HepG2 (cell line): Measurements from ENCODE around the gene MSL3B.

Experiments
- ARID4A ChIP-seq: sonication (generic); formaldehyde crosslinking; IDR thresholded peaks from 2 replicates; pipeline ENCODE4 v1.5.0; 2020; ENCODE audit warnings: mild to moderate bottlenecking, missing genetic modification reagents, borderline replicate concordance
- ARNT2 ChIP-seq: sonication (generic); formaldehyde crosslinking; IDR thresholded peaks from 2 replicates; pipeline ENCODE4 v1.8.0; 2022; ENCODE audit warnings: mild to moderate bottlenecking, low read depth, missing genetic modification reagents, moderate library complexity
- ATF7-NPFF ChIP-seq: sonication (generic); formaldehyde crosslinking; IDR thresholded peaks from 2 replicates; pipeline ENCODE4 v1.8.1; 2023; ENCODE audit warnings: mild to moderate bottlenecking, low read depth, missing genetic modification reagents, moderate library complexity
- EZH2 ChIP-seq: conservative IDR thresholded peaks from 2 replicates; pipeline ENCODE4 v1.6.1; 2012; ENCODE audit warnings: mild to moderate bottlenecking, low read depth, low read length, moderate library complexity
- FIP1L1 ChIP-seq: fragments of 200-400 bp; formaldehyde crosslinking; IDR thresholded peaks from 2 replicates; pipeline ENCODE4 v1.6.1; 2018; ENCODE audit warnings: low read depth, mild to moderate bottlenecking, low read length, moderate library complexity, borderline replicate concordance; ENCODE audit not compliant: insufficient read depth
- FOSL1 ChIP-seq: sonication (generic); formaldehyde crosslinking; IDR thresholded peaks from 2 replicates; pipeline ENCODE4 v1.9.0; 2021; ENCODE audit warnings: missing genetic modification reagents, borderline replicate concordance
- FOXC1 ChIP-seq: sonication (generic); formaldehyde crosslinking; IDR thresholded peaks from 2 replicates; pipeline ENCODE4 v1.8.0; 2022; ENCODE audit warnings: mild to moderate bottlenecking, missing genetic modification reagents, borderline replicate concordance
- KDM4B ChIP-seq: sonication (generic); formaldehyde crosslinking; IDR thresholded peaks from 2 replicates; pipeline ENCODE4 v1.4.0; 2020; ENCODE audit warnings: missing genetic modification reagents
- LBX2 ChIP-seq: sonication (generic); formaldehyde crosslinking; IDR thresholded peaks from 2 replicates; pipeline ENCODE4 v1.5.0; 2020; ENCODE audit warnings: missing genetic modification reagents, mild to moderate bottlenecking, borderline replicate concordance
- MTF1 ChIP-seq: sonication (generic); formaldehyde crosslinking; IDR thresholded peaks from 2 replicates; pipeline ENCODE4 v1.5.0; 2020; ENCODE audit warnings: missing genetic modification reagents
- MXI1 ChIP-seq: IDR thresholded peaks from 3 replicates; pipeline ENCODE4 v1.6.1; 2012; ENCODE audit warnings: low read depth, low read length, inconsistent platforms, borderline replicate concordance
- NFATC3 ChIP-seq: sonication (generic); formaldehyde crosslinking; IDR thresholded peaks from 2 replicates; pipeline ENCODE4 v1.5.1; 2020; ENCODE audit warnings: mild to moderate bottlenecking, missing genetic modification reagents
- SALL2 ChIP-seq: sonication (generic); formaldehyde crosslinking; IDR thresholded peaks from 2 replicates; pipeline ENCODE4 v1.8.1; 2023; ENCODE audit warnings: mild to moderate bottlenecking, missing genetic modification reagents, inconsistent platforms
- SP5 ChIP-seq: IDR thresholded peaks from 2 replicates; pipeline ENCODE4 v1.6.1; 2016; ENCODE audit warnings: low read depth, borderline replicate concordance
- THAP9 ChIP-seq: sonication (generic); formaldehyde crosslinking; IDR thresholded peaks from 2 replicates; pipeline ENCODE4; 2020; ENCODE audit warnings: missing genetic modification reagents, mild to moderate bottlenecking, borderline replicate concordance
- TSC22D2 ChIP-seq: sonication (generic); formaldehyde crosslinking; IDR thresholded peaks from 2 replicates; pipeline ENCODE4 v1.5.1; 2020; ENCODE audit warnings: missing genetic modification reagents, mild to moderate bottlenecking, borderline replicate concordance
- ZFAT ChIP-seq: sonication (generic); formaldehyde crosslinking; conservative IDR thresholded peaks from 2 replicates; pipeline ENCODE4 v1.8.1; 2023; ENCODE audit warnings: missing genetic modification reagents, inconsistent platforms
- ZNF124 ChIP-seq: sonication (generic); formaldehyde crosslinking; IDR thresholded peaks from 2 replicates; pipeline ENCODE4 v1.4.0; 2020; ENCODE audit warnings: missing genetic modification reagents
- ZNF256 ChIP-seq: sonication (generic); formaldehyde crosslinking; conservative IDR thresholded peaks from 2 replicates; pipeline ENCODE4 v1.4.0; 2020; ENCODE audit warnings: missing genetic modification reagents
- ZNF713 ChIP-seq: sonication (generic); formaldehyde crosslinking; IDR thresholded peaks from 2 replicates; pipeline ENCODE4 v1.4.0; 2020; ENCODE audit warnings: mild to moderate bottlenecking, missing genetic modification reagents
- ZNF788 ChIP-seq: sonication (generic); formaldehyde crosslinking; IDR thresholded peaks from 2 replicates; pipeline ENCODE4 v1.5.0; 2020; ENCODE audit warnings: mild to moderate bottlenecking, missing genetic modification reagents, borderline replicate concordance
- TF ChIP-seq, protein P1 (sequence below): sonication (generic); formaldehyde crosslinking; IDR thresholded peaks from 2 replicates; pipeline ENCODE4 v1.4.0; 2020; ENCODE audit warnings: mild to moderate bottlenecking, missing genetic modification reagents

The MSL3B gene

GRCh38 chr2:233854241-233854981, 13.8 kb downstream of the MSL3B start, which contains the start of gene HJURP (continued):
- TF ChIP-seq THAP9 (CRISPR knock-in tag), result peak; percentile 79; the same call in 1 of the 2 replicates
- TF ChIP-seq ATF7-NPFF, result peak; percentile 99
- peak; percentile 32; the same call in 1 of the 2 replicates for TF ChIP-seq ZNF256 (CRISPR knock-in tag)
- TF ChIP-seq FOSL1, result no peak
- no peak for TF ChIP-seq ZNF713 (CRISPR knock-in tag)
- TF ChIP-seq SALL2 (CRISPR knock-in tag), result peak; percentile 48; the same call in 1 of the 2 replicates
- peak; percentile 94 for TF ChIP-seq FOXC1 (CRISPR knock-in tag)
- peak; percentile 90; the same call in 2 of the 3 replicates for TF ChIP-seq MXI1
- no peak for TF ChIP-seq MTF1
- TF ChIP-seq ZNF124 (CRISPR knock-in tag), result 0 out of 2 replicates have a peak, but pooled peaks have one; percentile 71
- TF ChIP-seq EZH2, result no peak
- TF ChIP-seq NFATC3, result peak; percentile 64; the same call in 1 of the 2 replicates
- TF ChIP-seq TSC22D2 (CRISPR knock-in tag), result 0 out of 2 replicates have a peak, but pooled peaks have one; percentile 51
- TF ChIP-seq ARID4A (CRISPR knock-in tag), result peak; percentile 100
- no peak for TF ChIP-seq ZFAT (CRISPR knock-in tag)
- TF ChIP-seq ARNT2, result peak; percentile 99
- TF ChIP-seq LBX2, result no peak
- peak; percentile 69; the same call in 1 of the 2 replicates for TF ChIP-seq ZNF788 (CRISPR knock-in tag)
- no peak for TF ChIP-seq SP5 (CRISPR knock-in tag)
- no peak for TF ChIP-seq FIP1L1
- TF ChIP-seq, protein P1, sequence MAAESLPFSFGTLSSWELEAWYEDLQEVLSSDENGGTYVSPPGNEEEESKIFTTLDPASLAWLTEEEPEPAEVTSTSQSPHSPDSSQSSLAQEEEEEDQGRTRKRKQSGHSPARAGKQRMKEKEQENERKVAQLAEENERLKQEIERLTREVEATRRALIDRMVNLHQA (CRISPR knock-in tag), result no peak
- TF ChIP-seq KDM4B (CRISPR knock-in tag), result no peak
